Measurements from ENCODE around the gene ABCF3. TPM values are rescaled to one million over a fixed set of nuclear protein-coding genes. Genes with fewer than 3 reads are reported as not detected.

ABCF3 gene
- total and polyA plus RNA-seq, 8 donors: 57.6 to 75.2 (median 67.8) TPM

DNA sequence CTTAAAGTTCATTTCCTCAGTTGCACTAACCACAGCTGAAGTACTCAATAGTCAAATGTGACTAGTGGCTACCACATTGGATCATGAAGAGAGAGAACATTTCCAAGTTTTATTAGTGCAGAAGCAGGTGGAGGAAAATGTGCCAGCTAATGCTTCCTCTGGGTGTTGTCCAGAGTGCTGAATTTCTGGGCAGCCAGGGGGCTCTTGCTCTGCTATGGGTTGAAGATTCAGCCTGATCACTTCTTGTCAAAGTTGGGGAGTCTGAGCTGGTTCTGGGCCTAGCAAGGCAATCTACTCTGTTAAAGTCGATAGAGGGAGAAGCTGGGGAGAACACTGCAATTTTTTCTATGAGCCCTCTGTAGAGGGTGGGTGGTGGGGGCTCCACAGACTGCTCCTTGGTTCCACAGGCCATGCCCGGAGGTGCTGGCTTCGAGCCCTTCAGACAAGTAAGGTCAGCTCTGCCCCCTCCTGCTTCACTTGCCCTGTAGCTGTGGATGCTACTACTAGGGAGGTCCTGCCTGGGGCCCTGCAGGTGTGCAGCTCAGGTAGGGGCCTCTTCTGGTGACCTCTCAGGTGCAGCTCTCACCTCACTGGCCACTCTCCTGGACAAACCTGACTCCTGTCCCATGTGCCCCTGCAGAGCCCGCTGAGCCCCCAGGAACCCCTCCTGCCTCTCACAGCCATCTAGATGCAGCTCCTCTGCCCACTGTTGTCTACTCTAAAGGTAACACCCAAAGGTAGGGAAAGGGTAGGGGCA is 54.6 kb downstream of the ABCF3 start:
- H3K4me1 ChIP-seq: peaks cover 0 to 7% of the 10 kb centered on the region in 2 donors
- intact Hi-C loops (cut with DNase I): no loop called here

DNA sequence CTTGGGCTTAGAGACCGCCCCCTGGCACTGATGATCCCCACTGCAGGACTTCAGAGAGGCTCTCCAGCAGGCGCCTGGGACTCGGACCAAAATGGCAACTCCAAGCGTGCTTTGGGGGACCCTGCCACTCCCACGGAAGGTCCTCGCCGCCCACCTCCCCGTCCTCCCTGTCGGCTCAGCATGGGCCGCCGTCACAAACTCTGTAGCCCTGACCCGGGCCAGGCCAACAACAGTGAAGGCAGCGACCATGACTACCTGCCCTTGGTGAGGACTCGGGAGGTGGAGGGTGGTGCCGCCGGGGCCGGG is 55.1 kb downstream of the ABCF3 start:
- DNase-seq: no peak
- H3K27me3 ChIP-seq: peaks cover 0 to 15% of the 10 kb centered on the region in 2 donors
- intact Hi-C loops (cut with DNase I): no loop called here
- H3K9me3 ChIP-seq: no peaks in the 10 kb centered on the region
- H3K4me1 ChIP-seq: peaks cover 0 to 7% of the 10 kb centered on the region in 2 donors
- no peak overlapping the region for H3K4me3 ChIP-seq
- TF ChIP-seq, protein P1, sequence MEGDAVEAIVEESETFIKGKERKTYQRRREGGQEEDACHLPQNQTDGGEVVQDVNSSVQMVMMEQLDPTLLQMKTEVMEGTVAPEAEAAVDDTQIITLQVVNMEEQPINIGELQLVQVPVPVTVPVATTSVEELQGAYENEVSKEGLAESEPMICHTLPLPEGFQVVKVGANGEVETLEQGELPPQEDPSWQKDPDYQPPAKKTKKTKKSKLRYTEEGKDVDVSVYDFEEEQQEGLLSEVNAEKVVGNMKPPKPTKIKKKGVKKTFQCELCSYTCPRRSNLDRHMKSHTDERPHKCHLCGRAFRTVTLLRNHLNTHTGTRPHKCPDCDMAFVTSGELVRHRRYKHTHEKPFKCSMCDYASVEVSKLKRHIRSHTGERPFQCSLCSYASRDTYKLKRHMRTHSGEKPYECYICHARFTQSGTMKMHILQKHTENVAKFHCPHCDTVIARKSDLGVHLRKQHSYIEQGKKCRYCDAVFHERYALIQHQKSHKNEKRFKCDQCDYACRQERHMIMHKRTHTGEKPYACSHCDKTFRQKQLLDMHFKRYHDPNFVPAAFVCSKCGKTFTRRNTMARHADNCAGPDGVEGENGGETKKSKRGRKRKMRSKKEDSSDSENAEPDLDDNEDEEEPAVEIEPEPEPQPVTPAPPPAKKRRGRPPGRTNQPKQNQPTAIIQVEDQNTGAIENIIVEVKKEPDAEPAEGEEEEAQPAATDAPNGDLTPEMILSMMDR (IDR thresholded peaks at IDR 0.05): no peak
- no peak for ATAC-seq
- H3K36me3 ChIP-seq: peaks cover 0 to 41% of the 10 kb centered on the region in 2 donors
- no peak overlapping the region for H3K27ac ChIP-seq

More for the DNA sequence above, 54.6 kb downstream of the ABCF3 start:
- Histone ChIP-seq H3K4me3 (no peak overlapping the region), H3K9me3 (no peaks in the 10 kb centered on the region), H3K27ac (no peak overlapping the region), H3K36me3 (peaks cover 0 to 38% of the 10 kb centered on the region in 2 donors), H3K27me3 (peaks cover 0 to 16% of the 10 kb centered on the region in 2 donors)
- ATAC-seq: no peak
- no peak for DNase-seq
- TF ChIP-seq, protein P1 (IDR thresholded peaks at IDR 0.05): no peak

DNA sequence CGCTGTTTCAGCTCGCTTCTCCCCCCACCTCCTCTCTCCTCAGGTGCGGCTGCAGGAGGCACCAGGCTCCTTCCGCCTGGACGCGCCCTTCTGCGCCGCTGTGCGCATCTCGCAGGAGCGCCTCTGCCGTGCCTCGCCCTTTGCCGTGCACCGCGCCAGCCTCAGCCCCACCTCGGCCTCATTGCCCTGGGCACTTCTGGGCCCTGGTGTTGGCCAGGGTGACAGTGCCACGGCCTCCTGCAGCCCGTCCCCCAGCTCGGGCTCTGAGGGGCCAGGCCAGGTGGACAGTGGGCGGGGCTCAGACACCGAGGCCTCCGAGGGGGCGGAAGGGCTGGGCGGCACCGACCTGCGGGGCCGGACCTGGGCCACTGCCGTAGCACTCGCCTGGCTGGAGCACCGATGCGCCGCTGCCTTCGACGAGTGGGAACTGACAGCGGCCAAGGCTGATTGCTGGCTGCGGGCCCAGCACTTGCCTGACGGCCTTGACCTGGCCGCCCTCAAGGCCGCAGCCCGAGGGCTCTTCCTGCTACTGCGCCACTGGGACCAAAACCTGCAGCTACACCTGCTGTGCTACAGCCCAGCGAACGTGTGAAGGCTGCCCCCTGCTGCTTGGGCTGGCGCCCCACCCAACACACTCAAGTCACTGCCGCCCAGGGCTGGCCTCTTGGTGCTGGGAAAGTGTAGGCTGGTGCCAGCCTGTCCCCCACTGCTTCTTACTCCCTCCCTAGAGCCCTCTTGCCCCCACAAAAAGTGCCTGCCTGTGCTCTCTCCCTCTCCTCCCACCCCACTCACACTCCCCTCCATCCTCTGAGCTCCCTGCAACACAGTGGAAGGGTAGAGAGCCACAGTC is 55.7 kb downstream of the ABCF3 start:
- no peak overlapping the region for H3K27ac ChIP-seq
- H3K4me1 ChIP-seq: peaks cover 0 to 7% of the 10 kb centered on the region in 2 donors
- intact Hi-C loops (cut with DNase I): no loop called here
- peak in 3 of 4 donors; percentile 49 to 82 (median 78) for DNase-seq
- H3K4me3 ChIP-seq: no peak overlapping the region
- peaks cover 0 to 11% of the 10 kb centered on the region in 2 donors for H3K27me3 ChIP-seq
- H3K9me3 ChIP-seq: no peaks in the 10 kb centered on the region
- peak; percentile 96 for ATAC-seq
- H3K36me3 ChIP-seq: peaks cover 0 to 41% of the 10 kb centered on the region in 2 donors
- TF ChIP-seq, protein P1 (IDR thresholded peaks at IDR 0.05): peak; percentile 26 to 53

DNA sequence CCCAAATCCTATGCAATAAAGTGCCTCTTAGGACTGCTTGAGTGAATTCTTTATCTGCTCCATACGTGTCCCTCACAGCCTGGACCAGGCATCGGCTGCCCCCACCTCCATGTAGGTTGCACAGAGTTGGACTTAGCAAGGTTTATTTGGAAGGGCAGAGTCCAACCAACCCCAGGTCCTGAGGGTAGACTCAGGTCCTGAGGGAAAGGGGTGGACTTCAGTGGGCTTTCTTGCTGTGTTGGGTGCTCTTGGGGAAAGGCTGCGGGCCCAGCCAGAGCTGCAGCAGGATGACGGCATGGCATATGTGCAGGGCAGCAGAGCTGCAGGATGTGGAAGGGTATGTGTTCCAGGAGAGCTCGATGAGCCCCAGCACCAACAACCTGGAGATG is 56.3 kb downstream of the ABCF3 start:
- H3K36me3 ChIP-seq: peaks cover 0 to 41% of the 10 kb centered on the region in 2 donors

More for the DNA sequence above, 56.3 kb downstream of the ABCF3 start:
- TF ChIP-seq, protein P1 (IDR thresholded peaks at IDR 0.05): no peak
- intact Hi-C loops (cut with DNase I): no loop called here
- H3K9me3 ChIP-seq: no peaks in the 10 kb centered on the region
- peaks cover 0 to 12% of the 10 kb centered on the region in 2 donors for H3K4me1 ChIP-seq
- ATAC-seq (no peak), DNase-seq (no peak)
- no peak overlapping the region for H3K4me3 ChIP-seq
- no peak overlapping the region for H3K27ac ChIP-seq
- peaks cover 0 to 7% of the 10 kb centered on the region in 2 donors for H3K27me3 ChIP-seq

Small RNAs within 50 kb of the gene (microRNA-seq; reads per million reads assigned to microRNA genes)
- 0.17 to 0.41 reads per million in 2 donors for gene MIR1224

Other genes with a start within 250 kb of the ABCF3 start
- 10 to 100 TPM; 37.7 to 40.5 TPM for gene ABCC5, start 168.3 kb upstream of the ABCF3 start, total RNA-seq
- 10 to 100 TPM; 64.0 to 96.4 (median 79.9) TPM for gene ABCC5, start 168.3 kb upstream of the ABCF3 start, polyA plus RNA-seq (ENCODE audit: insufficient read length in 6 of 6)
- not detected for gene HTR3D, start 154.5 kb upstream of the ABCF3 start, total RNA-seq
- not detected for gene HTR3D, start 154.5 kb upstream of the ABCF3 start, polyA plus RNA-seq (ENCODE audit: insufficient read length in 6 of 6)
- under 1 TPM in 1 of 2 donors, not detected in 1; 0.16 TPM for gene HTR3C, start 133.2 kb upstream of the ABCF3 start, total RNA-seq
- under 1 TPM in 3 of 6 donors, not detected in 3; 0.10 to 0.15 (median 0.14) TPM for gene HTR3C, start 133.2 kb upstream of the ABCF3 start, polyA plus RNA-seq (ENCODE audit: insufficient read length in 6 of 6)
- gene HTR3E, start 89.1 kb upstream of the ABCF3 start, total RNA-seq: not detected
- not detected for gene HTR3E, start 89.1 kb upstream of the ABCF3 start, polyA plus RNA-seq (ENCODE audit: insufficient read length in 6 of 6)
- gene EIF2B5, start 50.8 kb upstream of the ABCF3 start, total RNA-seq: 10 to 100 TPM; 32.2 to 44.5 TPM
- gene EIF2B5, start 50.8 kb upstream of the ABCF3 start, polyA plus RNA-seq (ENCODE audit: insufficient read length in 6 of 6): 10 to 100 TPM; 50.3 to 66.3 (median 59.9) TPM
- 10 to 100 TPM; 62.5 to 72.6 TPM for gene DVL3, start 30.8 kb upstream of the ABCF3 start, total RNA-seq
- gene DVL3, start 30.8 kb upstream of the ABCF3 start, polyA plus RNA-seq (ENCODE audit: insufficient read length in 6 of 6): 100 to 1,000 TPM in 2 of 6 donors, 10 to 100 TPM in 4; 82.8 to 106 (median 98.1) TPM
- gene AP2M1, start 11.3 kb upstream of the ABCF3 start, total RNA-seq: 100 to 1,000 TPM; 296 to 347 TPM
- 100 to 1,000 TPM; 327 to 405 (median 351) TPM for gene AP2M1, start 11.3 kb upstream of the ABCF3 start, polyA plus RNA-seq (ENCODE audit: insufficient read length in 6 of 6)
- gene VWA5B2, start 43.4 kb downstream of the ABCF3 start, total RNA-seq: under 1 TPM in 1 of 2 donors, not detected in 1; 0.31 TPM
- gene VWA5B2, start 43.4 kb downstream of the ABCF3 start, polyA plus RNA-seq (ENCODE audit: insufficient read length in 6 of 6): 1 to 10 TPM in 5 of 6 donors, under 1 TPM in 1; 0.85 to 2.4 (median 1.4) TPM
- gene ALG3, start 62.8 kb downstream of the ABCF3 start, total RNA-seq: 10 to 100 TPM; 35.3 to 57.2 TPM
- 10 to 100 TPM; 24.7 to 32.9 (median 29.4) TPM for gene ALG3, start 62.8 kb downstream of the ABCF3 start, polyA plus RNA-seq (ENCODE audit: insufficient read length in 6 of 6)
- 1 to 10 TPM; 4.6 to 6.5 TPM for gene EEF1AKMT4, start 63.5 kb downstream of the ABCF3 start, total RNA-seq
- gene EEF1AKMT4, start 63.5 kb downstream of the ABCF3 start, polyA plus RNA-seq (ENCODE audit: insufficient read length in 6 of 6): 1 to 10 TPM; 1.8 to 3.2 (median 2.4) TPM
- 1 to 10 TPM in 1 of 2 donors, under 1 TPM in 1; 0.34 to 1.0 TPM for gene CAMK2N2, start 75.4 kb downstream of the ABCF3 start, total RNA-seq
- under 1 TPM in 5 of 6 donors, not detected in 1; 0.10 to 0.50 (median 0.21) TPM for gene CAMK2N2, start 75.4 kb downstream of the ABCF3 start, polyA plus RNA-seq (ENCODE audit: insufficient read length in 6 of 6)
- gene ECE2, start 89.8 kb downstream of the ABCF3 start, total RNA-seq: not detected
- not detected for gene ECE2, start 89.8 kb downstream of the ABCF3 start, polyA plus RNA-seq (ENCODE audit: insufficient read length in 6 of 6)
- gene PSMD2, start 113.0 kb downstream of the ABCF3 start, total RNA-seq: 100 to 1,000 TPM; 195 to 263 TPM
- gene PSMD2, start 113.0 kb downstream of the ABCF3 start, polyA plus RNA-seq (ENCODE audit: insufficient read length in 6 of 6): 100 to 1,000 TPM; 182 to 225 (median 213) TPM
- gene EIF4G1, start 128.4 kb downstream of the ABCF3 start, total RNA-seq: 100 to 1,000 TPM; 336 to 406 TPM
- gene EIF4G1, start 128.4 kb downstream of the ABCF3 start, polyA plus RNA-seq (ENCODE audit: insufficient read length in 6 of 6): 100 to 1,000 TPM; 158 to 280 (median 193) TPM
- 10 to 100 TPM; 14.7 to 19.2 TPM for gene FAM131A, start 151.4 kb downstream of the ABCF3 start, total RNA-seq
- 10 to 100 TPM; 12.4 to 19.3 (median 14.8) TPM for gene FAM131A, start 151.4 kb downstream of the ABCF3 start, polyA plus RNA-seq (ENCODE audit: insufficient read length in 6 of 6)
- gene CLCN2, start 175.4 kb downstream of the ABCF3 start, total RNA-seq: 1 to 10 TPM; 4.4 to 5.6 TPM
- 10 to 100 TPM in 4 of 6 donors, 1 to 10 TPM in 2; 8.9 to 12.0 (median 11.0) TPM for gene CLCN2, start 175.4 kb downstream of the ABCF3 start, polyA plus RNA-seq (ENCODE audit: insufficient read length in 6 of 6)
- gene POLR2H, start 175.5 kb downstream of the ABCF3 start, total RNA-seq: 10 to 100 TPM; 54.7 to 71.3 TPM
- 10 to 100 TPM; 77.8 to 98.6 (median 89.8) TPM for gene POLR2H, start 175.5 kb downstream of the ABCF3 start, polyA plus RNA-seq (ENCODE audit: insufficient read length in 6 of 6)
- gene THPO, start 192.0 kb downstream of the ABCF3 start, total RNA-seq: under 1 TPM; 0.23 to 0.65 TPM
- gene THPO, start 192.0 kb downstream of the ABCF3 start, polyA plus RNA-seq (ENCODE audit: insufficient read length in 6 of 6): 1 to 10 TPM; 1.4 to 2.3 (median 2.0) TPM
- gene CHRD, start 193.9 kb downstream of the ABCF3 start, total RNA-seq: 1 to 10 TPM; 5.6 to 8.6 TPM
- 10 to 100 TPM; 11.9 to 19.0 (median 13.9) TPM for gene CHRD, start 193.9 kb downstream of the ABCF3 start, polyA plus RNA-seq (ENCODE audit: insufficient read length in 6 of 6)